Panc1 (cell line): Measurements from ENCODE around the gene RSPH1. TPM values are rescaled to one million over a fixed set of nuclear protein-coding genes. Genes with fewer than 3 reads are reported as not detected.

Experiments
- ATAC-seq: fragments of 200-7000 bp; cut with Tn5 transposase; 2 replicates; pipeline ENCODE4 v1.9.1; 2020; ENCODE audit warnings: mild to moderate bottlenecking, moderate library complexity
- BruUV-seq: library from RNA; stranded (reverse); fragments of 400-500 nt; replicated peaks from 2 replicates; lab custom pipeline; 2021; lab: Mats Ljungman, UMichigan
- CTCF ChIA-PET: fragments of 300-600 bp; sonication (Branson Sonifier 250); formaldehyde crosslinking; loops from one replicate; lab custom pipeline; 2022; ENCODE audit warnings: antibody characterized with exemption; lab: Charles Lee
- POLR2A ChIA-PET: fragments of 300-600 bp; sonication (Branson Sonifier 250); formaldehyde crosslinking; loops from one replicate; lab custom pipeline; 2022; ENCODE audit warnings: antibody characterized with exemption; lab: Charles Lee
- DNase-seq: peaks from one replicate; pipeline ENCODE4 v3.0.0-alpha.2; 2010; ENCODE audit warnings: low read depth, low spot score
- H3K27ac ChIP-seq: 2 replicates; pipeline ENCODE4 v1.5.1; 2011; ENCODE audit warnings: mild to moderate bottlenecking, low read length, inconsistent platforms
- H3K27me3 ChIP-seq: fragments of 200-500 bp; sonication (Bioruptor generic); 2 replicates; pipeline ENCODE4 v1.6.0; 2014; ENCODE audit warnings: low read length, inconsistent platforms; ENCODE audit not compliant: control insufficient read depth, insufficient read depth
- H3K36me3 ChIP-seq: fragments of 200-500 bp; sonication (Bioruptor generic); 2 replicates; pipeline ENCODE4 v1.5.1; 2014; ENCODE audit warnings: inconsistent platforms, mild to moderate bottlenecking, low read length, moderate library complexity; ENCODE audit not compliant: control insufficient read depth, insufficient read depth
- H3K4me1 ChIP-seq: 2 replicates; pipeline ENCODE4 v1.5.1; 2011; ENCODE audit warnings: inconsistent platforms, mild to moderate bottlenecking, low read length, moderate library complexity; ENCODE audit not compliant: control insufficient read depth, insufficient read depth
- H3K4me3 ChIP-seq, 2 experiments: 2 replicates each; pipeline ENCODE4 v1.5.1; 2011 to 2012; ENCODE audit warnings: low read depth in 2 of 2, low read length in 2 of 2, mild to moderate bottlenecking in 2 of 2, inconsistent platforms in 1 of 2, moderate library complexity in 1 of 2
- H3K9me3 ChIP-seq: fragments of 200-500 bp; sonication (Bioruptor generic); 2 replicates; pipeline ENCODE4 v1.5.1; 2014; ENCODE audit warnings: low read depth, mild to moderate bottlenecking, inconsistent platforms, low read length, moderate library complexity; ENCODE audit not compliant: control insufficient read depth, insufficient read depth
- POLR2AphosphoS5 ChIP-seq: IDR thresholded peaks from 2 replicates; pipeline ENCODE4 v1.6.1; 2012; ENCODE audit warnings: mild to moderate bottlenecking, low read depth, low read length, moderate library complexity
- SIN3A ChIP-seq: IDR thresholded peaks from 2 replicates; pipeline ENCODE4 v1.6.1; 2012; ENCODE audit warnings: low read depth, mild to moderate bottlenecking, low read length, moderate library complexity, borderline replicate concordance; ENCODE audit not compliant: insufficient read depth
- TCF7L2 ChIP-seq: IDR thresholded peaks from 2 replicates; pipeline ENCODE4 v1.6.1; 2011; ENCODE audit warnings: mild to moderate bottlenecking, low read depth, low read length, inconsistent platforms
- in situ Hi-C: cut with HindIII; loops from 2 replicates; pipeline ENCODE4 v1.10.0; 2016; ENCODE audit warnings: low sequenced_read_pairs, low pct_unique_long_range_greater_than_20kb
- intact Hi-C: fragments of 100-400 bp; cut with micrococcal nuclease; formaldehyde crosslinking; loops from one replicate; pipeline ENCODE4 v1.10.0; 2022; ENCODE audit not compliant: unreplicated experiment
- total RNA-seq: library from RNA; stranded (reverse); gene quantifications from one replicate; pipeline ENCODE4 v1.2.1, GENCODE V29; 2021; ENCODE audit not compliant: unreplicated experiment
- TF ChIP-seq, protein P1 (sequence below), 2 experiments: IDR thresholded peaks; 2 replicates each; pipeline ENCODE4 v1.6.1; 2011 to 2012; ENCODE audit warnings: low read depth in 2 of 2, control low read depth in 1 of 2, low read length in 1 of 2, mild to moderate bottlenecking in 1 of 2, moderate library complexity in 1 of 2; ENCODE audit not compliant: insufficient read depth in 1 of 2
- TF ChIP-seq, protein P2 (sequence below): fragments of 450-650 bp; IDR thresholded peaks from 2 replicates; pipeline ENCODE4 v1.5.1; 2017; ENCODE audit warnings: mild to moderate bottlenecking

Gene RSPH1
- total RNA-seq, 1 experiment from 2014 or later = 0.46 TPM

DNA sequence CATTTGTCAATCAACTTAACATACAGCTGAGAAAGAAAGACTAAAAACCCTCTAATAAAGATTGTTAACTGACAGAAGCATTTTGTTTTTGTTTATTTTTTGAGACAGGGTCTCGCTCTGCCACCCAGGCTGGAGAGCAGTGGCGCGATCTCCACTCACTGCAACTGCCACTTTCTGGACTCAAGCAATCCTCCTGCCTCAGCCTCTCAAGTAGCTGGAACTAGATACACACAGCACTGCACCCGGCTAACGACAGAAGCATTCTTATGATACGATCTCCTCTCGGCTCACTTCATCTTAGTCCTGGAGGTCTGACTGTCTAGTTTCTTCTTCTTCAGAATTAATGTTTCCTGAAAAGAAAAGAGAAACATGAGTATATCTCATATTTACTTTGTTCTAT lies 23.5 kb downstream of the RSPH1 start:
- H3K9me3 ChIP-seq = no peaks in the 10 kb centered on the region
- intact Hi-C loops = no loop called here
- BruUV-seq = no TSS peak

DNA sequence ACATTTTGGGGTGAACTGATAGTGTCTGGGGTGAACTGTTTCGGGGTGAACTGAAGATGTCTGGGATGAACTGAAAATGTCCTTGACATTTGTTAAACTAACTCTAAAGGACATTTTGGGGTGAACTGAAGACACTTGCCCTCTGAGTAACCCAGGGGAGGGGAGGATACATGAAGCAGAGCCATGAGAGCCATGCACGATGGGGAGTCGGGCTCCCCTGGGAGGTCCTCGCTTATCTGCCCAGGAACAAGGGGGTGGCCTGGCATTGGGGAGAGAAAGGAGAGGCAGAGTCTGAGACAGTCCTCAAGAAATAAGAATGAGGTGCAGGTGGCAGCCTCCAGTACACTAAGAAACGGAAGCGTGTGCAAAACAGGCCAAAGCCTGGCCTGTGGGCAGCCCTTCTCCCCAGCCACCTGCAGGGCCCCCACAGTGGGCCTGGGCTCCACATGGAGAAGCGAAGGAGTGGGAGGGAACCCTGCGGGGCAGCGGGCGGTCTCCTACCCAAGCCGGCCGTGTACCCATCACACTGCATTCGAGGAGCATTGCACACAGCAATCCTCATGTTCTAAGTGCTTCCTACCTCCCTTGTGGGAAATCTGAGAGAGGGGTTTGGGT lies 24.2 kb downstream of the RSPH1 start:
- Histone ChIP-seq H3K4me1 (no peaks in the 10 kb centered on the region), H3K27me3 (no peaks in the 10 kb centered on the region), H3K4me3 (no peak overlapping the region), H3K9me3 (no peaks in the 10 kb centered on the region), H3K36me3 (no peaks in the 10 kb centered on the region), H3K27ac (no peak overlapping the region)
- in situ Hi-C loops = no loop called here
- ChIA-PET CTCF (no interaction called here), POLR2A (no interaction called here)
- intact Hi-C loops = no loop called here
- DNase-seq (no peak), ATAC-seq (no peak)
- TF ChIP-seq TCF7L2 (no peak), POLR2AphosphoS5 (no peak), SIN3A (no peak)
- TF ChIP-seq, protein P1, sequence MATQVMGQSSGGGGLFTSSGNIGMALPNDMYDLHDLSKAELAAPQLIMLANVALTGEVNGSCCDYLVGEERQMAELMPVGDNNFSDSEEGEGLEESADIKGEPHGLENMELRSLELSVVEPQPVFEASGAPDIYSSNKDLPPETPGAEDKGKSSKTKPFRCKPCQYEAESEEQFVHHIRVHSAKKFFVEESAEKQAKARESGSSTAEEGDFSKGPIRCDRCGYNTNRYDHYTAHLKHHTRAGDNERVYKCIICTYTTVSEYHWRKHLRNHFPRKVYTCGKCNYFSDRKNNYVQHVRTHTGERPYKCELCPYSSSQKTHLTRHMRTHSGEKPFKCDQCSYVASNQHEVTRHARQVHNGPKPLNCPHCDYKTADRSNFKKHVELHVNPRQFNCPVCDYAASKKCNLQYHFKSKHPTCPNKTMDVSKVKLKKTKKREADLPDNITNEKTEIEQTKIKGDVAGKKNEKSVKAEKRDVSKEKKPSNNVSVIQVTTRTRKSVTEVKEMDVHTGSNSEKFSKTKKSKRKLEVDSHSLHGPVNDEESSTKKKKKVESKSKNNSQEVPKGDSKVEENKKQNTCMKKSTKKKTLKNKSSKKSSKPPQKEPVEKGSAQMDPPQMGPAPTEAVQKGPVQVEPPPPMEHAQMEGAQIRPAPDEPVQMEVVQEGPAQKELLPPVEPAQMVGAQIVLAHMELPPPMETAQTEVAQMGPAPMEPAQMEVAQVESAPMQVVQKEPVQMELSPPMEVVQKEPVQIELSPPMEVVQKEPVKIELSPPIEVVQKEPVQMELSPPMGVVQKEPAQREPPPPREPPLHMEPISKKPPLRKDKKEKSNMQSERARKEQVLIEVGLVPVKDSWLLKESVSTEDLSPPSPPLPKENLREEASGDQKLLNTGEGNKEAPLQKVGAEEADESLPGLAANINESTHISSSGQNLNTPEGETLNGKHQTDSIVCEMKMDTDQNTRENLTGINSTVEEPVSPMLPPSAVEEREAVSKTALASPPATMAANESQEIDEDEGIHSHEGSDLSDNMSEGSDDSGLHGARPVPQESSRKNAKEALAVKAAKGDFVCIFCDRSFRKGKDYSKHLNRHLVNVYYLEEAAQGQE (IDR thresholded peaks at IDR 0.05; ENCODE audit: insufficient read depth in 1 of 2, low read depth in 2 of 2, low read length in 1 of 2) = no peak
- TF ChIP-seq, protein P2, sequence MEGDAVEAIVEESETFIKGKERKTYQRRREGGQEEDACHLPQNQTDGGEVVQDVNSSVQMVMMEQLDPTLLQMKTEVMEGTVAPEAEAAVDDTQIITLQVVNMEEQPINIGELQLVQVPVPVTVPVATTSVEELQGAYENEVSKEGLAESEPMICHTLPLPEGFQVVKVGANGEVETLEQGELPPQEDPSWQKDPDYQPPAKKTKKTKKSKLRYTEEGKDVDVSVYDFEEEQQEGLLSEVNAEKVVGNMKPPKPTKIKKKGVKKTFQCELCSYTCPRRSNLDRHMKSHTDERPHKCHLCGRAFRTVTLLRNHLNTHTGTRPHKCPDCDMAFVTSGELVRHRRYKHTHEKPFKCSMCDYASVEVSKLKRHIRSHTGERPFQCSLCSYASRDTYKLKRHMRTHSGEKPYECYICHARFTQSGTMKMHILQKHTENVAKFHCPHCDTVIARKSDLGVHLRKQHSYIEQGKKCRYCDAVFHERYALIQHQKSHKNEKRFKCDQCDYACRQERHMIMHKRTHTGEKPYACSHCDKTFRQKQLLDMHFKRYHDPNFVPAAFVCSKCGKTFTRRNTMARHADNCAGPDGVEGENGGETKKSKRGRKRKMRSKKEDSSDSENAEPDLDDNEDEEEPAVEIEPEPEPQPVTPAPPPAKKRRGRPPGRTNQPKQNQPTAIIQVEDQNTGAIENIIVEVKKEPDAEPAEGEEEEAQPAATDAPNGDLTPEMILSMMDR = no peak
- no TSS peak for BruUV-seq

More for the DNA sequence above, 23.5 kb downstream of the RSPH1 start:
- H3K4me3 ChIP-seq = no peak overlapping the region
- TF ChIP-seq, protein P2 = no peak
- TF ChIP-seq POLR2AphosphoS5 (no peak), TCF7L2 (no peak), SIN3A (no peak)
- TF ChIP-seq, protein P1 (IDR thresholded peaks at IDR 0.05; ENCODE audit: insufficient read depth in 1 of 2, low read depth in 2 of 2, low read length in 1 of 2) = no peak
- H3K36me3 ChIP-seq = no peaks in the 10 kb centered on the region
- ChIA-PET POLR2A (no interaction called here), CTCF (no interaction called here)
- H3K27ac ChIP-seq = no peak overlapping the region
- DNase-seq (no peak), ATAC-seq (no peak)
- no peaks in the 10 kb centered on the region for H3K4me1 ChIP-seq
- in situ Hi-C loops = no loop called here
- H3K27me3 ChIP-seq = no peaks in the 10 kb centered on the region
